T-helper 9 cell (primary cell): Measurements from ENCODE around the gene PDSS1.
"Not testable (repeated sequence)": the region's sequence is repeated elsewhere in the genome, so short reads cannot be mapped to it uniquely, and the experiment has no call there.

Experiments used
- DNase-seq: peaks from one replicate; pipeline ENCODE4 v3.0.0-alpha.2; 2020
- total RNA-seq, 2 donors: gene quantifications; one replicate each; lab custom pipeline; 2026; lab: John Stamatoyannopoulos, UW

Gene PDSS1, protein sequence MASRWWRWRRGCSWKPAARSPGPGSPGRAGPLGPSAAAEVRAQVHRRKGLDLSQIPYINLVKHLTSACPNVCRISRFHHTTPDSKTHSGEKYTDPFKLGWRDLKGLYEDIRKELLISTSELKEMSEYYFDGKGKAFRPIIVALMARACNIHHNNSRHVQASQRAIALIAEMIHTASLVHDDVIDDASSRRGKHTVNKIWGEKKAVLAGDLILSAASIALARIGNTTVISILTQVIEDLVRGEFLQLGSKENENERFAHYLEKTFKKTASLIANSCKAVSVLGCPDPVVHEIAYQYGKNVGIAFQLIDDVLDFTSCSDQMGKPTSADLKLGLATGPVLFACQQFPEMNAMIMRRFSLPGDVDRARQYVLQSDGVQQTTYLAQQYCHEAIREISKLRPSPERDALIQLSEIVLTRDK
- total RNA-seq: 1.7 to 4.1 reads per million in 2 donors

DNA sequence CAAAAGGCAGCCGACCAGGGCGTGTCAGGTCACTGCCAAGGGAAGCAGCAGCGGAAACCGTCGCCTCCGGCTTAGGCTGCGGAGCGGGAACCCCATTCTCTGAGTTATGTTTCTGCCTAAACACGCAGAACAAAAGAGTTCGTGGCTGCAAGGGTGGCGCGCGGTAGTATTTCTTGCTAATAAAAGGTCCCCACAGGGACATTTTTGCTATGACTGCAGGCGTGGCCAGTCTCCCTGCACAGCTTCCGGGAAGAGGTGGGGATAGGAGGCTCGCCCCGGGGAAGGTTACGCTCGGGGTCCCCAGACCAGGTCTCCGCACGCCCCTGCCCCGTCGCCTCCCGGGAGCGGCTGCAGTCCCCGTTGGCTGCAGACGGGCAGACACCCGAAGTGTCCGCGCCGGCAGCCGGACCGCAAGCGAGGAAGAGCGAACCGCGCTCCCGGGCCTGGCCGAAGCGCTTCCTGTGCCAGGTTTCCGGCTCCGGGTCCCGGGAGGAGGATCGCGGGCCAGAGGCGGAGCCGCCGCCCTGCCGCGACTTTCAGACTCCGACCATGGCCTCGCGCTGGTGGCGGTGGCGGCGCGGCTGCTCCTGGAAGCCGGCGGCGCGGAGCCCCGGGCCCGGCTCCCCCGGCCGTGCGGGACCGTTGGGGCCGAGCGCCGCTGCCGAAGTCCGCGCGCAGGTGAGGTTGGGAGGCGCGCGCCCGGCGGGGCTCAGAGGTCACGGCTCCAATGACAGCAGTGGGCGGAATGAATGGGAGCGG lies at the start of gene PDSS1:
PDSS1 (plus strand) TSS at position 539 of the 759 bp plus-strand sequence; CDS start at position 550, 11 bp downstream.
- DNase-seq: peak; percentile 34

DNA sequence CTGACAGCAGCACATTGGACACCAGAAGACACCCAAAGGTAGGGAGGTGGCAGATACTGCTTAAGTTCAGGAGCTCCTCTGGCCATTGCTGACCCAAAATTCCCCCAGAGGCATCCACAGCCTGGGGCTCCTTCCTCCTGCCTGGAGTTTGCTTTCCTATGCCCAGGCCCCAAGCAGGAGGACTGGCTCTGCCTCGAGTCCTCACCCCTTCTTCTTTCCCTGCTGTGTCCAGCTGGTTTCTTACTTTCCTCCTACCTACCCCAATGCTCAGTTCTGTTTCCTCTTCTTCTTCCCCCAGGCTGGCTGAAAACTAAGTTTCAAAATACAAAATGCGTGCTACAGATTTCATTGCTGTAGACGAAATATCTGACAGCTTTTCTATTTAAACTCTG lies 49.3 kb upstream of the PDSS1 start:
- not testable (repeated sequence) for DNase-seq

DNA sequence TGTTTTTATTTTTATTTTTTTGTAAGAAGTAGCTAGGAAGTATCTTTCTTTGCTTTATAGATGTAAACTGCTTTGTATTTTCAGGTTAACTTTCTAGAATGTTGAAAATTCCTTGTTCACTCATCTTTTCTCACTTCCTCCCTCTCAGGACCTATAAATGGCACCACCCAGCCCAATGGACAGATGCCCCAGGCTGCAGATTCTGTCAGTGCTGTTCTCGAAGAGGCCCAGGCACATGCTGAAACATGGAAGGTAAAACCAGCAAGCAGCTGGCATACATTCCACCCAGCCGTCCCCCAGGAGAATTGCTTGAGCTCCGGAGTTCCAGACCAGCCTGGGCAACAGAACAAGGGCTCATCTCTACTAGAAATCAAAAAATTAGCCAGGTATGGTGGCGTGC lies 47.1 kb upstream of the PDSS1 start:
- no peak for DNase-seq

DNA sequence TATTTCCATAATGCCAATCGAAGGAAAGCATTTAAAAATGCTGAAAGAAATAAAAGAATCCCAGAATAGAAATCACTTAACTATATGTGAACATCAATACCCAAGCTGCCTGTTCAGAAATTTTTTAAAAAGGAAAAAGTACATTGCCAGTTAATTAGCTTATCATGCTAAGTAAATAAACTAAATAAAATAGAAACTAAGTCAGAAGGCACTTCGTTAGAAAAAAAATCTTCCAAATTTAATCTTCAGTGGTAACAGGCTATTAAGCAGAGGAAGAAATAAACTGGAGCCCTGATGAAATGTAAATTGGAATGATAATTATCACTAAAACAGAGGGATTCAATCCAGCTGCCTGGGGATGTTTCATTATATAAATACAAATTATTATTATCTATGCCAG lies 46.0 kb upstream of the PDSS1 start:
- DNase-seq: not testable (repeated sequence)

DNA sequence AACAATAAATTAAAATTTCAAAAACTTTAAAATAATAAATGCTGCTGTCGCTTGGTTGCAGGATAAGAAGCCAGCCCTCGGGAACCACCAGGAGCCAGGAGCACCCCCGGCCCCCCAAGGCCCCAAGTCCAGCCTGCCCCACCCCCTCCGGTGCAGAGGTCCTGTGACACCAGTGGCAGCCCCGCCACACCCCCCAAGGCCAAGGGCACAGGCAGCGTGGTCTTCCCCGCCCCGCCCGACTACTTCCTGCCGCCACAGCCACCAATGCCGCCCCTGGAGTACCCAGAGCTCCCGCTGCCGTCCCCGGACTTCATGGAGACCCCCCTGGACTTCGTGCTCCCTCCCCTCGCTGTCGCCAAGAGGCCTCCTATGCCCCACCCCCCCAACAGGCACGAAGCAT lies 44.5 kb upstream of the PDSS1 start:
- DNase-seq: no peak

DNA sequence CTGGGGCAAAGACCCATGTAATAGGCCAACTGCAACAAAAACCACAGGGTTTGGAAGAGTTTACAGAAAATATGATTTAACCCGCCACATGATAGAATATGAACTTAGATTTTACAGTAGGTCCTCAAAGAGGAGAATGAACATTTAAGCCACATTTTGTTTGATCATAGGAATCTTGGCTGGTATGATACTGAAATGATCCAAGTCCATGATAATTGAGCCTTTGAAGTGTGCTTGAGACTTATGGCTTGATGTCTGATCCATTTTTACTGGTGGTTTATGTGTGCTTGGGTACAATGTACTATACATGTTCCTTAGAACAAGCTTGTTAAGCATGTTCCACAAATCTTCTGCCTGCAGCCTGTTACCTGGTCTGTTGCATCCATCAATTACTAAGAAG lies 41.8 kb upstream of the PDSS1 start:
- DNase-seq: no peak

DNA sequence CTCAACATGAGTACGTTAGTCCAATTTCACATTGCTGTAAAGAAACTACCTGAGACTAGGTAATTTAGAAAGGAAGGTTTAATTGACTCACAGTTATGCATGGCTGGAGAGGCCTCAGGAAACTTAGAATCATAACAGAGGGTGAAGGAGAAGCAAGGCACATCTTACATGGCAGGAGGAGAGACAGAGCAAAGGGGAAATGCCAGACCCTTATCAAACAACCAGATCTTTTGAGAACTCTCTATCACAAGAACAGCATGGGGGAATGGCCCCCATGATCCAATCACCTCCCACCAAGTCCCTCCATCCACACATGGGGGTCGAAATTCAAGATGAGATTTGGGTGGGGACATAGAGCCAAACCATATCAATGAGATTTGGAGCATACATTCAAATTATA lies 34.6 kb upstream of the PDSS1 start:
- DNase-seq: no peak

DNA sequence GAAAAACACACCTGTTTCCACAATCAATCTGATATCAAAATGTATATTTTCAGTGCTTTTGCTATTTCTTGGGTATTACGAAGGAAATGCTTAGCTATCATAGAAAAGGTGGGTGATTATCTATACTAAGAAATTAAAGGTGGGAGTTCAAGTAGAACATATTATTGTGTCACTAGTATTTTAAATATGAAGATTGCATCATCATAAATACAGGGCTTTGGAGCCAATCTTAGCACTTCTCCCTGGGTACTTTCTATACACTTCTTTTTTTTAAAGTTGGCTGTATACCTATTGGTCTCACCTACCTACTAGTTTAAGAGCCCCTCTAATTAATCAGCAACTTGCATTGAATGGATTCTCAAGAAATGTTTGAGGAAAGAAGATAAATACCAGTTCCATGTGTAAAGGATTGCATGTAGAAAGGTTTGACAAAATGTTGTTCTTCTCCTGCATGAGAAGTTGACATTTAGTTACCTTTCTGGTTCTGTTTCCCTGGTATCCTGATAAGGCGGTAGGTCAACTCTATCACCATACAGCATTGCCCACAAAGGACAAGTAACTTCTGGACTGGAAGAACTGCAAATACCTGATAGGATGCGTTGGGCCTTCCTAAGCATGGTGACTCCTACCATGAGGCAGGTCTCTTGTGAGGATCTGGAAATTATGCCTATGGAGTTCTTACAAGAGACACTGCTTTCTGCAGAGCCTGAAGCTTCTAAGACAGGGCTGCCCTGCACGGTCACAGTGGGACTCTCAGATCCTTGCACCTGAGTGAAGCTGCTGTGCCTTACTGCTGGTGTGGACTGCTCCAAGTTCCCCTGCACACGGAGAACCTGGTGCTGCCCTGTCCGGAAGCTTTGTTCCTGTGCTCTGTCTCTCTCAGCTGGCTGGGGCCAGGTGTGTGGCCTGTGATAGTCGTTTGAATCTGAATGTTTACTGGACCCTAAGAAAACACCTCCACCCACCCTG lies 32.1 kb upstream of the PDSS1 start:
- no peak for DNase-seq

DNA sequence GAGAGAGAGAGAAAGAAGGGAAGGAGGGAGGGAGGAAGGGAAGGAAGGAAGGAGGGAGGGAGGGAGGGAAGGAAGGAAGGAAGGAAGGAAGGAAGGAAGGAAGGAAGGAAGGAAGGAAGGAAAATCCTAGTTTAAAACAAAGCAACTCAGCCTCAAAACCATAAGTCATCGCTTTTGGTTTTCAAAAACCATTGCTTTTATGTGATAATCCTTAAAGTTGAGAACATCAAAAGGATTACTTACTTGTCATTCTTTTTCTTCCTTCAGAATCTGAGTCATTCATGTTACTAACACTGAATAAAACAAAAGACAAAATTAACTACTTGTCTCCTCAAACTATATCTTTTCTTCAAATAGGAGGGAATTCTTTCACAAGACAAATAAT lies 21.6 kb upstream of the PDSS1 start:
- no peak for DNase-seq

DNA sequence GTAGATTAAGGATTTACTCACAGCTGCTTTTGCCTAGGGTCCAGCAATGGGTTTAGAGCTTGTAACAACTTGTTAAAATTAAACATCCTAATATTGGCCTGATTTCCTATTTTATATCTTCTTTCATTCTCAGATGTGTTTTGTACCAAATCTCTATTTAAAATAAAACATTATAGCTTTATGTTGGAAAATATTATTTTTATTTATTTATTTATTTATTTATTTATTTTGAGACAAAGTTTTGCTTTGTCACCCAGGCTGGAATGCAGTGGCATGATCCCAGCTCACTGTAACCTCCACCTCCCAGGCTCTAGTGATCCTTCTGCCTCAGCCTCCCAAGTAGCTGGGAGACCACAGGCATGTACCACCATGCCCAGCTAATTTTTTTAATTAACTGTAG lies 17.9 kb upstream of the PDSS1 start:
- no peak for DNase-seq

DNA sequence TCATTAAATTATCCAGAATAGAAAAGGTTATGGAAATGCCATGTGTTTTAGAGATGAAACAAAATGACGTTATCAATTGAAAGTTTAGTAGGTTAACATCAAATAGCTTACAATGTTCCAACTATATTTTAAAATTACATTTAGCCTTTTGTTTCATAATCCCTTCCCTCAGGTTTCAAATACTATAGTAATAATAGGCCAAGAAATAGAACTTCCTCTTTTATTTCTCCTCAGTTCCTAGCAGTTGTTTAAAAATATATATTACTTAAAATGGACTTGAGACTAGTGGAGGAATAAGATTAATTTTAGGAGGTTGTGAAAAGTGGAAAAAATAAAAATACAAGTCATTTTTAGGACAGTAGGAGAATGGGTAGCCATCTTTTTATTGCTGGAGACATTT lies 16.4 kb upstream of the PDSS1 start:
- no peak for DNase-seq

DNA sequence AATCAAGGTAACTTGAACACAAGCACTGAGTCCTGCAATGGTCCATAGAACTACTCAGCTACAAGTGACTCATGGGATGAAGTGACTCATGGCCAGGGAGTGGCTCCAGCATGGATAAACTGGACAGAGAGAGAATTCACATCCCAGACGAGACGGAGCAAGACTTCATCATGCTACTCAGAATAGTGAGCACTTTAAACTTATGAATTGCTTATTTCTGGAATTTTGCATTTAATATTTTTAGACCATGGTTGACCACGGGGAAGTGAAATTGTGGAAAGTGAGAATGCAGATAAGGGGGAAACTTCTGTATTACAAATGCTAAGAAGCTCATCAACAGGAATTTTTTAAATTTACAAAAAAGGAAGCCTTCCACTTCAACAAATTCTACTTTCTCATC lies 15.5 kb upstream of the PDSS1 start:
- DNase-seq: not testable (repeated sequence)

DNA sequence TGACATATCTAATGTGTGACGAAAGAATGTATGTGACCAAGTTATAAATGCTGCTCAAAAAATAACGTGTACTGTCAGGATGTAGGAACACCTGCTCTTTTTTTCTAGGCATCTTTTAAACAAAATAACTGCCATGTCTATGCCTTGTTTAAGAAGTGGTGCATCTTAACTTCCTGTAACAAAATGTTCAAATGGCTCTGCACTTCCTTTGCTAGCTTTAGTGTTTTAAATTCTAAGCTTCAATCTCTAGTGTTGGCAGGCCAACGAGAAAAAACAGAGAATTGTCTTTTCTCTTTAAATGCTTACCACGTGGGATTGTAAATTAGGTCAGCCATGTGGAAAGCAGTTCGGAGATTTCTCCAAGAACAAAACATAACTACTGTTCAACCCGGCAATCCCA lies 14.6 kb upstream of the PDSS1 start:
- DNase-seq: no peak

DNA sequence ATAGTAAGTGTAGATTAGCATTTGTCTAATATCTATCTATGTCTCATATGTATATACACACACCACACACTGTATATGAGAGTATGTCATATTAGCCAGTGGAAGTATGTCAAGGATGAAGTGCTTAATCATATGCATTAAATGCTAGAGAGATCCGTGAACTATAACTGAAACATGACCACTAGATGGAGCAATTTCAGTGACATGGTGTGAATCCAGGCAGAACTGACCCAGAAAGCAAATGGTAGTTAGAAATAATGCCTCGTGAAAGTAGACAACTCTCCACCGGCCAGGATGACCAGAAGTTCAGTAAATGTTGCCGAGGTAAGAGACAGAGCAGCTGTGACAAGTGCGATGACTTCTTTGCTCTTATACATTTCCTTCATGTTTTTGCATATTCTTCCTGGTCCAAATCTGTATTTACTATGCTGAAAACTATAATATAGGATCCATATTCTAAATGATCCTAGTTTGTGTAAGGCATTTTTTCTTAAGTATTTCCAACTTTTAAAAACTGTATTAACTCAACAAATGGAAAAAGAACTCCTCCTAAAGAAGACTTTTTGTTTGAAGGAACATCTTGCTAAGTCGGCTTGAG lies 12.7 kb upstream of the PDSS1 start:
- DNase-seq: not testable (repeated sequence)

DNA sequence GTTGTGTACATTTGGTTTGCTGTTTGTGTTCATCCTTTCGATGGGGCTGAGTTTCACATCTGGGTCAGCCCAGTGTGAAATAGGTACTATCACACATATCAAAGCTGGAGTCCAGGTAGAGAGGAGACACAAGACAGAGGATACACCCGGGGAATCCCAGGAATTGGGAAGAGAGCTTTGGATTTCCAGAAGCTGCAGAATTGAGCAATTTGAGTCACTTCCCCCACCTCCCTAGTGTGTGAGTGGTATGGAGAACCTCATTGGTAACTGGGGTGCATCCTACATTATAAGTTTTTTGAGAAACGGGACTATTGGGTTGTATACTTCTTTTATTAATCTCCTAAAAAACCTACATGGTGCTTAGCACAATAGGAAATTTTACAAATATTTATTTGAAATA lies 12.1 kb upstream of the PDSS1 start:
- DNase-seq: no peak

DNA sequence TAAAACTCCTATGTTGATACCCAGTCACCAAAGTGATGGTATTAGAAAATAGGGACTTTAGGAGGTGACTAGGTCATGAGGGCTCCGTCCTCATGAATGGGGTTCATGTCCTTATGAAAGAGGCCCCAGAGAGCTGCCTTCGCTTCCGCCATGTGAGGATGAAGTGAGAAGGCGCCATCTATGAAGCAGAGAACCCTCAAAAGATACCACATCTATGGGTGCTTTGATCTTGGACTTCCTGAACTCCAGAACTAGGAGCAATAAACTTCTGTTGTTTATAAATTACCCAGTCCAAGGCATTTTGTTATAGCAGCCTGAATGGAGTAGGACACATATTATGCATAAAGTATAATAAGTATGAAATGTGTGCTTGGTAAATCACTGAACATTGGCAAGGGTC lies 8.1 kb upstream of the PDSS1 start:
- no peak for DNase-seq

DNA sequence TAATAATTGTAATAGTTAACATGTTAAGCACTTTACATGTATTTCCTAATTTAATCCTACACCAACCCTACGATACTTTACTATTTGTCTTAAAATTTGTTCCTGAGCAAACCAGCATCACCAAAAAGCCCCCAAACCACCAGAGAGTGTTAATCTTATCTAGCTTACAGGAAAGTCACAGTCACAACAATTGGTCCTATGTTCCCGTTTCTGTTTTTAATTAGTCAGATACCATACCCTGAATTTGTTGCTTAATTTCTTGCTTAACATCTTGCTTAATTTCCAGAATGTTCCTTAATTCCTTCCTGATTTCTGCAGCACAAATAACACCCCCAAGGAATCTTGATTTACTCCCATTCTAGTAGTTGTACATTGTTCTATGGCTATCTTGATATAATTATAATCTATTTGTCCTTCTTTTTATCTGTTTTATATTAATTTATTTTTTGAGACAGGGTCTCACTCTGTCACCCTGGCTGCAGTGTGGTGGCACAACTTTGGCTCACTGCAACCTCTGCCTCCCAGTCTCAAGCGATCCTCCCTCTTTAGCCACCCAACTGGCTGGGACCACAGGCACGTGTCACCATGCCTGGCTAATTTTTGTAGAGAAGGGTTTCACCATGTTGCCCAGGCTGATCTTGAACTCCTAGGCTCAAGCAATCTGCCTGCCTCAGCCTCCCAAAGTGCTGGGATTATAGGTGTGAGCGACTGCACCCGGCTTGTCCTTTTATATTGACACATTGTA lies 6.6 kb upstream of the PDSS1 start:
- DNase-seq: no peak

DNA sequence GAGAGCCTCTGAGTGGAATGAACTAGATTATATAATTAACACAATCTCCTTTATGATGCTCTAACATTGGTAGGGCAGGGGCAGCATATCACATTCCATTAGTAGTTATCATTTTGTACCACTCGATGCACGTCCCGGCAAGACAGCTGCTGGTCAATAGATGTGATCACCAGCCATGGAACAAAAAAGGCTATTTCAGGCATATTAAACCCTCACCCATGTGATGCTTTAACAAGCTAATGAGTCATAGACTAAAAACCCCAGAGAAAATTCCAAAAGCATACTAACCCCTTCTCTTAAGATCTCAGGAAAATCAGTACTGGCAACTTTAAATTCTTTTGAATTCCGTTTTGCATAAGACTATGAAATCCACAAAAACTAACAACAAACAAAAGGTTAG lies 3.0 kb upstream of the PDSS1 start:
- DNase-seq: not testable (repeated sequence)

DNA sequence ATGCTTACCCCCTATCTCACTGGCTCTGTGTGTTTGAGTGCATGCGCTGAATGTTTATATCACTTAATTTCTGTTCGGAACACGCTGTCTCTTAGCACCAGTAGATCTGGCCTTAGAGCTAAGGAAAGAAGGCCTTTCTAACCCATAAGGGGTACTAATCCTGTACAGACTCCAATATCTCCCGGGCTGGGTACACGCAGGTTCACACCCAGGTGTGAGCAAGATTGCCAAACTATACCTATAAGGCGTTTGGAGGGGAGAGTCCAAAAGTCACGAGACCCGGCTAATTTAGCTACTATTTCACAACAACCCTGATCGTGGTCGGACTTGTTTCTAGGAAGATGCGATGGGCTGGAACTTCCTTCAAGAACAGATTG lies 727 bp upstream of the PDSS1 start:
- DNase-seq: no peak

DNA sequence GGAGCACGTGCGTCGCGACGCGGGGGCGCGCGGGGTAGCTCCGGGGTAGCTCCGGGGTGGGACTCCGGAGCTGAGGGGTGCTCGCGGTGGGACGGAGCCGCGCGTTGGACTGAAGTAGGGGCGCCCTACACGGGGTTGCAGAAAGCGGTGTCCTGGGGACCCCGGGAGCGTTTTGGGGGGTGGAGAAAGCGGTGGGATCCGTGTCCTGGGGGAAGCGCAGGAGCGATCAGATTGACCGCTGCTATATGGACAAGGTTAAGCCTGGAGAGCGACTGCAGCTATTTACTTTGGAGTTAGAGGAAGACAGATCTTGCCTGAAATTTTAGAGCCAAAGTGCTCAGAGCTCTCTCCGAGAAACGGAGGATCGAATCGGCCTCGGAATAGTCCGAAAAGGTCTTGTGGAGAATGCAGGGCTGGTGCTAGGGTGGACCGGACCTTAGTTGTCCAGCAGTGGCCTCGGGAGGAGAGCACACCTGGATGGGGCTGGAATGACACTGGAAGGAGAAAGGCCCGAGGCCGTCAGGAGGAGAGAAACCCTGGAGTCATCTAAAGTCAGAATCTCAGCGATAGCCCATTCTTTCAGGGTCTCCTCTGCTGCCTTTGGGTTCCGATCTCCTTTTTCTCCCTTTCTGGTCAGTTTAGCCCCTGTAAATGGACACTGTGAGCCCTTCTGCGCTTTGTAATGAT lies 564 bp downstream of the PDSS1 start:
- DNase-seq: no peak

DNA sequence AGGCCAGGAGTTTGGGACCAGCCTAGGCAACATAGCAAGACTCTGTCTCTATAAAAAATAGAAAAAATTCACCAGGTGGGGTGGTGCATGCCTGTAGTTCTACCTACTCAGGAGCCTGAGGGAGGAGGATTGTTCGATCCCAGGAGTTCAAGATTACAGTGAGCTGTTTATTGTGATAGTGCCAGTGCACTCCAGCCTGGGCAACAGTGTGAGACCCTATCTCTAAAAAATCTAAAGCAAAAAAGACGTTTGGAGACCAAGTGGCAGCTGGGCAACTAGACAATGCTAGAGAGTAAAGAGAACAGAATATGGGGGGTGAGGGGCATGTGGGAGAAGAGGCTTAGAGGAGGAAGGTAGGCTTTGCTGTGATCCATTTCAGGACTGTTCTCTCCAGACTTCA lies 1.4 kb downstream of the PDSS1 start:
- no peak for DNase-seq
